Epithelial cell of esophagus (primary cell): Measurements from ENCODE around the gene CRADD.
A peak's percentile ranks its signal among the peaks of the same experiment; 100 is the strongest.

Experiments used
- DNase-seq: peaks from one replicate; pipeline ENCODE4 v3.0.0; 2010; ENCODE audit warnings: low read depth
- H3K4me3 ChIP-seq: 2 replicates; pipeline ENCODE4 v1.5.1; 2011; ENCODE audit warnings: mild to moderate bottlenecking, low read length, control low read depth
- CTCF ChIP-seq: IDR thresholded peaks from 2 replicates; pipeline ENCODE4 v1.5.1; 2011; ENCODE audit warnings: low read depth, mild to moderate bottlenecking, low read length, control low read depth, inconsistent platforms; ENCODE audit not compliant: insufficient read depth; ENCODE audit errors: missing control alignments

CRADD gene

GRCh38 chr12:93782853-93783252 is 105.7 kb downstream of the CRADD start:
- no peak overlapping the region for H3K4me3 ChIP-seq
- no peak for DNase-seq
- TF ChIP-seq CTCF: no peak

GRCh38 chr12:93783832-93784231 is 106.7 kb downstream of the CRADD start:
- DNase-seq: no peak
- no peak overlapping the region for H3K4me3 ChIP-seq
- TF ChIP-seq CTCF: no peak

GRCh38 chr12:93784339-93785086 is 107.3 kb downstream of the CRADD start:
- no peak for TF ChIP-seq CTCF
- DNase-seq: no peak
- no peak overlapping the region for H3K4me3 ChIP-seq

- DNase-seq: peak; percentile 86
- H3K4me3 ChIP-seq: no peak overlapping the region
- TF ChIP-seq CTCF: no peak
These were observed 108.3 kb downstream of the CRADD start for GRCh38 chr12:93785249-93786010.

- no peak overlapping the region for H3K4me3 ChIP-seq
- peak; percentile 58 for DNase-seq
- no peak for TF ChIP-seq CTCF
These were observed 109.7 kb downstream of the CRADD start for GRCh38 chr12:93786656-93787397.

- no peak for TF ChIP-seq CTCF
- DNase-seq: no peak
These were observed 111.7 kb downstream of the CRADD start for GRCh38 chr12:93788853-93789252.

More at GRCh38 chr12:93788853-93789252, 111.7 kb downstream of the CRADD start:
- H3K4me3 ChIP-seq: no peak overlapping the region
